ENCODE results near the gene FCN1. TPM values are rescaled to one million over a fixed set of nuclear protein-coding genes. Genes with fewer than 3 reads are reported as not detected.
A peak's percentile ranks its signal among the peaks of the same experiment; 100 is the strongest.

The FCN1 gene
- total and polyA plus RNA-seq, 3 donors from 2014 or later = 0.19 to 8.0 TPM; not detected in 1

- Histone ChIP-seq H3K36me3 (ENCODE audit: low read depth, missing control alignments) (no peaks in the 10 kb centered on the region), H3K4me3 (no peak overlapping the region), H3K27me3 (no peaks in the 10 kb centered on the region), H3K9me3 (no peaks in the 10 kb centered on the region), H3K27ac (no peak overlapping the region), H3K4me1 (no peaks in the 10 kb centered on the region)
- DNase-seq = no peak
- TF ChIP-seq CTCF (IDR thresholded peaks at IDR 0.05) (no peak), POLR2A (IDR thresholded peaks at IDR 0.05) (no peak)
- WGBS, 2 donors = 89 to 98% methylated on average over 6 to 11 of the region's 11 CpGs
- intact Hi-C loops (cut with DNase I; ENCODE audit: low total_unique reads) = no loop called here
These were observed 30.4 kb upstream of the FCN1 start for GRCh38 chr9:134948149-134948548.

- peak; percentile 23 for DNase-seq
- Histone ChIP-seq H3K9me3 (no peaks in the 10 kb centered on the region), H3K4me1 (peaks cover 7% of the 10 kb centered on the region), H3K27ac (no peak overlapping the region), H3K27me3 (no peaks in the 10 kb centered on the region), H3K36me3 (ENCODE audit: low read depth, missing control alignments) (no peaks in the 10 kb centered on the region), H3K4me3 (no peak overlapping the region)
- intact Hi-C loops (cut with DNase I; ENCODE audit: low total_unique reads) = no loop called here
- no peak for TF ChIP-seq POLR2A (IDR thresholded peaks at IDR 0.05)
- TF ChIP-seq CTCF (IDR thresholded peaks at IDR 0.05) = no peak
- 45 to 59% methylated on average over 8 to 23 of the region's 26 CpGs for WGBS, 2 donors
These were observed 29.7 kb upstream of the FCN1 start for GRCh38 chr9:134947265-134947955.

GRCh38 chr9:134946663-134947062 is 29.0 kb upstream of the FCN1 start:
- Histone ChIP-seq H3K27me3 (no peaks in the 10 kb centered on the region), H3K4me1 (peaks cover 13% of the 10 kb centered on the region), H3K4me3 (no peak overlapping the region), H3K27ac (no peak overlapping the region), H3K9me3 (no peaks in the 10 kb centered on the region), H3K36me3 (ENCODE audit: low read depth, missing control alignments) (no peaks in the 10 kb centered on the region)
- intact Hi-C loops (cut with DNase I; ENCODE audit: low total_unique reads) = no loop called here
- no peak for DNase-seq
- TF ChIP-seq CTCF (IDR thresholded peaks at IDR 0.05) (no peak), POLR2A (IDR thresholded peaks at IDR 0.05) (no peak)

GRCh38 chr9:134945509-134946275 is 28.0 kb upstream of the FCN1 start:
- Histone ChIP-seq H3K27me3 (no peaks in the 10 kb centered on the region), H3K27ac (no peak overlapping the region), H3K4me1 (peaks cover 13% of the 10 kb centered on the region), H3K36me3 (ENCODE audit: low read depth, missing control alignments) (no peaks in the 10 kb centered on the region), H3K9me3 (no peaks in the 10 kb centered on the region), H3K4me3 (no peak overlapping the region)
- TF ChIP-seq CTCF (IDR thresholded peaks at IDR 0.05) (no peak), POLR2A (IDR thresholded peaks at IDR 0.05) (no peak)
- WGBS, 2 donors = 78 to 93% methylated on average over 6 to 12 of the region's 12 CpGs
- intact Hi-C loops (cut with DNase I; ENCODE audit: low total_unique reads) = no loop called here
- DNase-seq = no peak

Data from testis (tissue), 3 donors.